NCI-H524 treated with DMSO at 0.1 percent for 48 hours (cell line): ENCODE results near the gene HPCA.
"Not testable (repeated sequence)": the region's sequence is repeated elsewhere in the genome, so short reads cannot be mapped to it uniquely, and the experiment has no call there.

Experiments used
- DNase-seq: peaks from one replicate; lab custom pipeline; 2025; lab: John Stamatoyannopoulos, UW

The HPCA gene

GRCh38 chr1:32903991-32904785 lies 17.9 kb downstream of the HPCA start:
- DNase-seq = no peak

DNA sequence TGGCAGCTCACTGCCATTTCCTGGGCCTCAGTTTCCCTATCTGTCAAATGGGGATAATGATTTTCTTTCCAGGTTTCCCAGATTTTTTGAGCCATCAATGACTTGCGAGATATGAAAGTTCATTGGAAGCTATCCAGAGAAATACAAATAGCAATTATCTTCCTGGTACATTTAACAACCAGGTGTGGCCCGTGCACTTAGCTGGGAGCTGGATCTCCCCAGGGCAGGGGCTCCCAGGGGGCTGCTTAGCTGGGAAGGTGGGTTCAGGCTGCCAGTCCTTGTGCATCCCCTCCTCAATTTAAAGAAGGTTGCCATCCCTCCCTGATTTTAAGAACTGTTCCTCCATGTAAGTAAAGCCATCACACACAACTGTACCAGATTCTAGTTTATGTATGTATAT lies 18.5 kb downstream of the HPCA start:
- no peak for DNase-seq

- DNase-seq = not testable (repeated sequence)
These were observed 19.3 kb downstream of the HPCA start for GRCh38 chr1:32905588-32905987.

DNA sequence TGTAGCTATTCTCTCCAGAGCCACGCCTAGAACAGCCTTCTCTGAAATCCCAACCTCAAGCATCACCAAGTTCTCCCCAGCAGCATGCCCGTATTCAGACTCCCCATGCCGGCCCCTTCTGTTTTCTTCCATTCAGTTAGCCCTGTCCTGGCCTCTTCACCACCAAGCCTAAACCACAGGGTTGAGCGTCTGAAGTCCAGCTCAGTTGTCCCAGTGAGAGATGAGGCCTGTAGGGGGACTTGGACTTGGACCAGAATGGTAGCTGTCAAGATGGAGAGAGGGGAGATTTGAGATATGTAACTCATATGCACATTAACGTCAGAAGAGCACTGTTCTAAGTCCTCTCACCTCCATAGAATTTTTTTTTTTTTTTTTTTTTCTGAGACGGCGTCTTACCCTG lies 20.4 kb downstream of the HPCA start:
- DNase-seq = no peak

DNA sequence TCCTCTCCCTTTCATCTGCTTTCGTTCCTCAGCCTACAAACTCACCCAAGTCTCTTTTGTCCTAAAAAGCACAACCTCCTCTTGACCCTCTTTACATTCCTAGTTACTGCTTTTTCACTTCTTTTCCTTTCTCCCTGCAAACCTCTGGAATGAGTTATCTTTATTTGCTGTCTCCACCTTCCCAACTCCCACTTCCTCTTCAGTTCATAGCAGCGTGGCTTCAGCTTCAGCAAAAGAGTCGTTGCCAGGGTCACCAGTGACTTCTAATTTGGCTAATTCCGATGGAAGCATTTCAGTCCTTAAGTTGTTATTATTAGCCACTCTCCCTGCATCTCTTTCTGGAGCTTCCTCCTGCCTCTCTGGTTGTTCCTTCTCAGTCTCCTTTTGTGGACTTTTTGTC lies 21.1 kb downstream of the HPCA start:
- DNase-seq = no peak

DNA sequence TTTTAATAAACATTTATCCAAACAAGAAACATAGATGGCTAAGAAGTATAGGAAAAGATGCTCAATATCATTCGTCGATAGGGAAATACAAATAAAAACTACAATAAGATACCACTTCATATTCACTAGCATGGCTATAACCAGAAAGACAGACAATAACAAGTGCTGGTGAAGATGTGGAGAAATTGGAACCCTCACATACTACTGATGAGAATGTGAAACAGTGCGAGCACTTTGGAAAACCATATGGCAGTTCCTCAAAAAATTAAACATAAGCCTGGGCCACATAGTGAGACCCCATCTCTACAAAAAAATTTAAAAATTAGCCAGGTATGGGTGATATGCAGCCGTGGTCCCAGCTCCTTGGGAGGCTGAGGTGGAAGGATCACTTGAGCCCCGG lies 24.0 kb downstream of the HPCA start:
- no peak for DNase-seq

DNA sequence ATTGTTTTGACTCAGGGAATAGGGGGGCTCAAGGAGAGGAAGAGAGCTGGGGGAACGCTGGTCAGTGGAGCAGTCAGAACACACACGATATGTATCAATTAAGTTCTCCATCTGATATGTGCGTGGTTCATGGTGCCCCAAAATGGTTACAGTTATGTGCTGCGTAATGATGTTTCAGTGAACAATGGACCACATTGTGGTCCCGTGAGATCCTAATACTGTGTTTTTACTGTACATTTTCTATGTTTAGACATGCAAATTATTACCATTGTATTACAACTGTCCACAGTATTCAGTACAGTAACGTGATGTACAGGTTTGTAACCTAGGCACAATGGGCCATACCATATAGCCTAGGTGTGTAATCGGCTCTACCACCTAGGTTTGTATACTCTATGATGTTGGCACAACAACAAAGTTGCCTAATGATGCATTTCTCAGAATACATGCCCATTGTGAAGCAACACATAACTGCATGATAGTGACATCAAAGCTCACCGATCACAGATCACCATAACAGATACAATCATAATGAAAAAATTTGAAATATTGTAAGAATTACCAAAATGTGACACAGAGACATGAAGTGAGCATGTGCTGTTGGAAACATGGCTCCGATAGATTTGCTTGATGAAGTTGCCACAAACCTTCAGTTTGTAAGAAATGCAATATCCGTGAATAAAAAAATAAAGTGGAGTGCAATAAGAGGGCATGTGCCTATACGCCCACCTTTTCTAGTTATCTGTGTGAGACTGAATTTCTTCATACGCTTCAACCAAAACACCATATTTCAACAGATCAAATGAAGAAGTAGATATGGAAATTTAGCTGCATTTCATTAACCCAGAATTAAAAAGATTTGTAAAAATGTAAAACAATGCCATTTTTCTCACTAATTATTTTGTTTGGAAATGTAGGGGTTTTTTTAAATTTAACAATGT lies 29.7 kb downstream of the HPCA start:
- DNase-seq = no peak

- no peak for DNase-seq
These were observed 31.2 kb downstream of the HPCA start for GRCh38 chr1:32917521-32917920.

- no peak for DNase-seq
These were observed 31.9 kb downstream of the HPCA start for GRCh38 chr1:32918179-32918578.

DNA sequence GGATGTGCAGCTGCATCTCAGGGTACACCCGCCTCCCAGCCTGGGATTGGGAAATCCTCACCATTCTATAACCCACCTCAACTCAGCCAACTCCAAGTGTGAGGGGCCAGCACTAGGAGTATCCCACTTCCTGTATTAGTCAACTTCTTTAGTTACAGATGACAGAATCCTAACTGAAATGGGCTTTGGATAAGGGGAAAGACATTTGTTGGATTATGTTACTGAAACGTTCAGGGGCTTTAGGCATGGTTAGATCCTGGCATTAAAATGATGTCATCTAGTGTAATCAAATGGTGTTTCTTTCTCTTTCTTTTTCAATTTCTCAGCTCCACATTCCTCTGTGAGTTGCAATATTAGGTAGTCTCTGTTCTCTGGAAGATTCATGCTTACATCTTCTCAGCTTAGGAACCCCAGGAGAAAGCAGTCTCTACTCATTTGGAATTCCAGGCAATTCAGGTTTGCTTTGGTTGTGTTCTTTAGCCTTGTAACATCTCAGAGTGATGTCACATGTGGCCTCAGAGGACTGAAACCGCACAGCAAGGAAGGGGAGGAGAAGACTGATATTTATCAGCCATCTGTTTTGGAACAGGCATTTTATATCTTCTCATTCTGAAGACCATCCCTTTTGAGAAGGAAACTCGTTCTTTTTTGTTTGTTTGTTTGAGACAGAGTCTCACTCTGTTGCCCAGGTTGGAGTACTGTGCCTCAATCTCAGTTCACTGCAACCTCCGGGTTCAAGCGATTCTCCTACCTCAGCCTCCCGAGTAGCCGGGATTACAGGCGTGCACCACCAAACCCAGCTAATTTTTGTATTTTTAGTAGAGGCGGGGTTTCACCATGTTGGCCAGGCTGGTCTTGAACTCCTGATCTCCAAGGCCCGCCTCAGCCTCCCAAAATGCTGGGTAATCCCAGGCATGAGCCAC lies 33.8 kb downstream of the HPCA start:
- DNase-seq = no peak

DNA sequence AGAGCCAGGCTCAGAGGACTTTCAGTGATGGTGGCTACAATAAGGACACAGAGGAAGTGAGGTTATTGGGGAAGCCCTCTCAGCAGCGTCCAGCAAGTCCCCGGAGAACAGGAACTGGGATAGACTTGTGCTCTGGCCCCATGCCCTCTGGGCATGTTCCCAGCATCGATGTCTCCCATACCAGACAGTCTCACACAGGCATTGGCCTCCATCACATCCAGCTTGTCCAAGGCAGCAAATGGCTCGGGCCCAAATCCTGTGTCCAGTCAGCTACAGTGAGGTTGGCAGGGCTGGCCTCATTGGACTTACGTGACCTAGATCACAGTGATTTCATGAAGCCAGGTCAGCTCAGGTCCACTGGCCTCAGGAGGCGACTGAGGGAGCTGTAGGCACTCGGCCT lies 34.5 kb downstream of the HPCA start:
- no peak for DNase-seq

DNA sequence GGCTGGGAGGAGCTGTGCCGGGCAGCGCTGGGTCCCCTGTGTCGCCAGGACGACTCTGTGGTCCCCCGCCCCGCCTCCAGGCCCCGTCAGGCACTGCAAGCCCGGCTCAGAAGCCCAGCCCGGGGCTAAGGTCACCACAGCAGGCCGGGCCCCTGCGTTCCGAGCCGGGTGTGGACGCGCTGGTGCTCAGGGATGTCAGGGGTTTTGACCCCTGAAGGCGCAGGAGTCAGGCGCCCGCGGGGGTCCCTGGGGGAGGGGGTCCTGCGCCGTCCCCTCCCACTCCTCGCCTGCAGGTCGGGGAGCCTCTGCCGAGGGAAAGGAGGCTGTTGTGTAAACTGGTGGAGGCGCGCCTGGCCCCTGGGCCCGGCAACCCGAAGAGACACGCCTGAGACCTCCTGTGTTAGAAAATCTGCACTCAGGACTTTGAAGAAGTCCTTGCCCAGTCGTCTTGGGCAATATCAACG lies 38.6 kb downstream of the HPCA start:
- DNase-seq = no peak

GRCh38 chr1:32925403-32926162 lies 39.3 kb downstream of the HPCA start:
- no peak for DNase-seq

DNA sequence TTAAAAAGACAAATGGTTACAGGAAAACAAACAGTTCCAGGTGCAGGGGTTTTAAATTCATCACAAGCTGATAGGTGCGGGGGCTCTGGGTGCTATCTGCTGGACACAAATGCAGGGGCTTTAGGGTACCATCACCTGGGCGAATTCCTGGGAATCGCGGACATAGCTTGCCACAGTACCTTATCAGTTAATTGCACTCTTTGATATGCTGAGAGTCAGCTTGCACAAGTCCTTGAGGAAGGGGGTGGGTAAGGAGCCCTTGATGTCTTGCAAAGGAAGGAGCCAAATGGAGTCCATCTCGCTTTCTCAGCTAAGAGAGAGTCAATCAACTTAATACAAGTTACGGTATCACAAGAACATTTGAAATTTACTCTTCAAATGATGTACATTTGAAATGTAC lies 40.3 kb downstream of the HPCA start:
- no peak for DNase-seq

DNA sequence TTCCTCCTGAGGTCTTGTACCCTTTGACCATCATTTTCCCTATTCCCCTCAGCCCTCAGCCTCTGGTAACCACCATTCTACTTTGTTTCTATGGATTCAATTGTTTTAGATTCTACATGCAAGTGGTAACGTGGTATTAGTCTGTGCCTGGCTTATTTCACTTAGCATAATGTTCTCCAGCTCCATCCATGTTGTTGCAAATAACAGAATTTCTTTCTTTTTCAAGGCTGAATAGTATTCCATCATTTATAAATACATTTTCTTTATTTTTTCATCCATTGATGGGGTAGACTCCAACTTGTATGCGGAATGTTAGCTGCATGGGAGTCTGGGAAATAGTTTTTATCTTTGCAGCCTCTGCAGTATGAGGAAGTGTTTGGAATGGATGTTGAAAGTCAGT lies 41.1 kb downstream of the HPCA start:
- no peak for DNase-seq

GRCh38 chr1:32928285-32928684 lies 42.0 kb downstream of the HPCA start:
- no peak for DNase-seq

GRCh38 chr1:32928715-32929114 lies 42.4 kb downstream of the HPCA start:
- DNase-seq = no peak

- DNase-seq = no peak
These were observed 43.1 kb downstream of the HPCA start for GRCh38 chr1:32929366-32929765.

DNA sequence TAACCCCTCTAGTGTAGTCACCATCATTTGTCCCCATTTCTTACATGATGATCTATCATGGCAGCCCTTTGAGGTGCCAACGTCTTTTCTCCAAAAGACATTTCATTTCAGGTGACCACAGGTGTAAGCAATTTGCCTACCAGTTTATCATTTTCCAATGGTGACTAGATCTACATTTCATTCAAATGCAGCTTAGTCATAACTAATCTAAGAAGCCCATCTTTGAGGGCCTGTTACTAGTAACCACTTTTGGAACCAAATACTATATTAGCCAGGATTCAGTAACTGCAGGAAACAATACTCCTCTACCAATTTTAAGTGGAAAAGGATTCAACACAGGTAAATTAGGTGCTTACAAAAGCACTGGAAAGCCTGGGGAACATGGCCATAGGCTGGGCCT lies 45.5 kb downstream of the HPCA start:
- DNase-seq = no peak

- DNase-seq = no peak
These were observed 47.5 kb downstream of the HPCA start for GRCh38 chr1:32933742-32934322.

DNA sequence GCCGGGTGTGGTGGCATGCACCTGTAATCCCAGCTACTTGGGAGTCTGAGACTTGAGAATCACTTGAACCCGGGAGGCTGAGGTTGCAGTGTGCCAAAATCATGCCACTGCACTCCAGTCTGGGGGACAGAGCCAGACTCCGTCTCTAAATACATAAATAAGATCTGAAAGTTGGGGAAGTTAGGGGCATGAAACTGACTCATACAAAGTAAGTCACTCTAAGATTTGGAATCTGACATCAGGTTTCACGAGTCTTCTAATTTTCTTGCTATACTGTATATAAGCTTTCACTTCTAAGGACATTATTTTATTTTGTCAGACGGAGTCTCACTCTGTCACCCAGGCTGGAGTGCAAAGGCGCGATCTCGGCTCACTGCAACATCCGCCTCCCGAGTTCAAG lies 48.2 kb downstream of the HPCA start:
- DNase-seq = no peak
